RPMI8226 (cell line): ENCODE results near the gene OR2A42.
A peak's percentile ranks its signal among the peaks of the same experiment; 100 is the strongest.
"Not testable (repeated sequence)": the region's sequence is repeated elsewhere in the genome, so short reads cannot be mapped to it uniquely, and the experiment has no call there.

ENCODE experiments used
- DNase-seq: peaks from one replicate; pipeline ENCODE4 v3.0.0-alpha.2; 2015

The OR2A42 gene

GRCh38 chr7:144220531-144220930, 18.9 kb downstream of the OR2A42 start:
- not testable (repeated sequence) for DNase-seq

- DNase-seq, result not testable (repeated sequence)
Observed at GRCh38 chr7:144219149-144219548, 20.3 kb downstream of the OR2A42 start.

GRCh38 chr7:144218581-144218980, 20.8 kb downstream of the OR2A42 start:
- DNase-seq, result not testable (repeated sequence)

GRCh38 chr7:144217200-144217599, 22.2 kb downstream of the OR2A42 start:
- DNase-seq, result not testable (repeated sequence)

GRCh38 chr7:144205306-144205705, 34.1 kb downstream of the OR2A42 start:
- DNase-seq, result not testable (repeated sequence)

GRCh38 chr7:144203086-144203485, 36.3 kb downstream of the OR2A42 start:
- DNase-seq, result not testable (repeated sequence)

GRCh38 chr7:144201978-144202377, 37.4 kb downstream of the OR2A42 start:
- DNase-seq, result not testable (repeated sequence)

- not testable (repeated sequence) for DNase-seq
Observed at GRCh38 chr7:144198934-144199333, 40.5 kb downstream of the OR2A42 start.

GRCh38 chr7:144195212-144195872, 44.1 kb downstream of the OR2A42 start, which contains the start of gene ARHGEF35:
TSS of gene ARHGEF35 (minus strand) at chr7:144195833. CDS start at chr7:144188383, 7,450 bp downstream.
- DNase-seq, result not testable (repeated sequence)

- not testable (repeated sequence) for DNase-seq
Observed at GRCh38 chr7:144194453-144194852, 45.0 kb downstream of the OR2A42 start.

- DNase-seq, result not testable (repeated sequence)
Observed at GRCh38 chr7:144193782-144194181, 45.6 kb downstream of the OR2A42 start.

- DNase-seq, result not testable (repeated sequence)
Observed at GRCh38 chr7:144188578-144189171, 50.7 kb downstream of the OR2A42 start.

GRCh38 chr7:144187848-144188247, 51.6 kb downstream of the OR2A42 start:
- not testable (repeated sequence) for DNase-seq

- DNase-seq, result not testable (repeated sequence)
Observed at GRCh38 chr7:144183166-144183565, 56.2 kb downstream of the OR2A42 start, which contains the start of gene CTAGE4. TSS of gene CTAGE4 (plus strand) at chr7:144183466. CDS start at chr7:144183504, 38 bp downstream.

GRCh38 chr7:144179165-144179479, 60.3 kb downstream of the OR2A42 start:
- not testable (repeated sequence) for DNase-seq

- peak; percentile 25 for DNase-seq
Observed at GRCh38 chr7:144178380-144179164, 60.8 kb downstream of the OR2A42 start.
